GM12878 (cell line): ENCODE data around the gene CELSR2. TPM values are rescaled to one million over a fixed set of nuclear protein-coding genes. Genes with fewer than 3 reads are reported as not detected.

Experiments used
- EGR1 ChIP-seq, 2 experiments: IDR thresholded peaks; 1 replicate in 1 of 2; 2 replicates in 1 of 2; pipeline ENCODE4 v1.6.1; 2011 to 2012; ENCODE audit warnings: low read depth in 2 of 2, low read length in 2 of 2, borderline replicate concordance in 1 of 2, mild to moderate bottlenecking in 1 of 2, moderate library complexity in 1 of 2
- FOXK2 ChIP-seq: fragments of 450-650 bp; IDR thresholded peaks from 2 replicates; pipeline ENCODE4 v1.6.1; 2017; ENCODE audit warnings: mild to moderate bottlenecking, moderate library complexity
- HCFC1 ChIP-seq: fragments of 150-350 bp; IDR thresholded peaks from 2 replicates; pipeline ENCODE4 v1.6.1; 2014; ENCODE audit warnings: low read length
- MEF2A ChIP-seq: IDR thresholded peaks from 2 replicates; pipeline ENCODE4 v1.6.1; 2011; ENCODE audit warnings: low read depth, mild to moderate bottlenecking, low read length, moderate library complexity; ENCODE audit not compliant: insufficient read depth
- NFYB ChIP-seq: IDR thresholded peaks from 2 replicates; pipeline ENCODE4 v1.6.1; 2011; ENCODE audit warnings: low read depth, mild to moderate bottlenecking, low read length, improper control_type of control experiment, moderate library complexity; ENCODE audit not compliant: insufficient read depth
- polyA plus RNA-seq, 11 experiments: library from polyadenylated mRNA; depleted of rRNA in 4 of 11; unstranded in 6 of 11; stranded (reverse) in 5 of 11; fragments of >200 nt; fragmentation: Nextera tagmentation in 4 of 11; fragmentation: Illumina TruSeq in 1 of 11; extraction: Ambion mirVana in 4 of 11; extraction: Trizol in 1 of 11; gene quantifications; 1 replicate in 1 of 11; 2 replicates in 10 of 11; pipeline versions ENCODE4 v1.2.1 to v1.2.3, GENCODE V29; 2011 to 2016; ENCODE audit warnings: inconsistent platforms in 2 of 11, missing spikeins in 2 of 11, low read depth in 1 of 11
- total RNA-seq, 4 experiments: library from RNA; depleted of rRNA in 3 of 4; stranded (reverse); fragments of >200 nt in 3 of 4; fragmentation: Illumina TruSeq in 1 of 4; extraction: Trizol in 1 of 4; gene quantifications; 2 replicates each; pipeline versions ENCODE4 v1.2.1 to v1.2.3, GENCODE V29; 2013 to 2021
- TF ChIP-seq, protein P1 (sequence below): fragments of 450-650 bp; IDR thresholded peaks from 2 replicates; pipeline ENCODE4 v1.6.1; 2014; ENCODE audit warnings: mild to moderate bottlenecking
- TF ChIP-seq, protein P2 (sequence below): IDR thresholded peaks from 2 replicates; pipeline ENCODE4 v1.6.1; 2011; ENCODE audit warnings: low read depth, low read length, improper control_type of control experiment, borderline replicate concordance
- TF ChIP-seq, protein P3 (sequence below): fragments of 450-650 bp; conservative IDR thresholded peaks from 2 replicates; pipeline ENCODE4 v1.6.1; 2017; ENCODE audit warnings: mild to moderate bottlenecking, moderate library complexity

The CELSR2 gene
- total and polyA plus RNA-seq, 10 of the 15 experiments (the other 5 are each of a cell fraction or from before 2014, with no cell fraction given), result under 0.01 to 0.15 (median 0.04) TPM; not detected in 2

DNA sequence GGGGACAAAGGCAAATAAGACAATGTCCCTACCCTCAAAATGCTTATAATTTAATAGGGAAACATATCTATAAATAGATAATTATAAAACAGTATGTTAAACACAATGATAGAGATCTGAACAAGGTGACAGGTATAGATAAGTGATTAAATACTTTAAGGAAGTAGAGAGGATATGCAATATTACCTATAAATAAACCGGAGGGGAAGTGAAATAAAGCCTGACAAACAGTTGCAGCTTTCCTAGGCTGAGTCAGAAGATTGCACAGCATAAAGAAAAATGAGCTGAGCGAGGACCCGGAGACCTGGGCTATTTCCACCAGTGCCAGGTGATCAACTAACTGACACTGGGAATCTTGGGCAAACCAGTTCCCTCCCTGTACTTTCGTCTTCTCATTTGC, 45.1 kb downstream of the CELSR2 start (continued):
- TF ChIP-seq, protein P1, sequence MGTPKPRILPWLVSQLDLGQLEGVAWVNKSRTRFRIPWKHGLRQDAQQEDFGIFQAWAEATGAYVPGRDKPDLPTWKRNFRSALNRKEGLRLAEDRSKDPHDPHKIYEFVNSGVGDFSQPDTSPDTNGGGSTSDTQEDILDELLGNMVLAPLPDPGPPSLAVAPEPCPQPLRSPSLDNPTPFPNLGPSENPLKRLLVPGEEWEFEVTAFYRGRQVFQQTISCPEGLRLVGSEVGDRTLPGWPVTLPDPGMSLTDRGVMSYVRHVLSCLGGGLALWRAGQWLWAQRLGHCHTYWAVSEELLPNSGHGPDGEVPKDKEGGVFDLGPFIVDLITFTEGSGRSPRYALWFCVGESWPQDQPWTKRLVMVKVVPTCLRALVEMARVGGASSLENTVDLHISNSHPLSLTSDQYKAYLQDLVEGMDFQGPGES, result no peak
- no peak for TF ChIP-seq FOXK2
- no peak for TF ChIP-seq HCFC1
- no peak for TF ChIP-seq MEF2A
- no peak for TF ChIP-seq NFYB
- TF ChIP-seq EGR1 (IDR thresholded peaks at IDR 0.05; ENCODE audit: borderline replicate concordance in 1 of 2, low read depth in 2 of 2, low read length in 2 of 2), result no peak
- TF ChIP-seq, protein P2, sequence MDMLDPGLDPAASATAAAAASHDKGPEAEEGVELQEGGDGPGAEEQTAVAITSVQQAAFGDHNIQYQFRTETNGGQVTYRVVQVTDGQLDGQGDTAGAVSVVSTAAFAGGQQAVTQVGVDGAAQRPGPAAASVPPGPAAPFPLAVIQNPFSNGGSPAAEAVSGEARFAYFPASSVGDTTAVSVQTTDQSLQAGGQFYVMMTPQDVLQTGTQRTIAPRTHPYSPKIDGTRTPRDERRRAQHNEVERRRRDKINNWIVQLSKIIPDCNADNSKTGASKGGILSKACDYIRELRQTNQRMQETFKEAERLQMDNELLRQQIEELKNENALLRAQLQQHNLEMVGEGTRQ, result no peak
- TF ChIP-seq, protein P3, sequence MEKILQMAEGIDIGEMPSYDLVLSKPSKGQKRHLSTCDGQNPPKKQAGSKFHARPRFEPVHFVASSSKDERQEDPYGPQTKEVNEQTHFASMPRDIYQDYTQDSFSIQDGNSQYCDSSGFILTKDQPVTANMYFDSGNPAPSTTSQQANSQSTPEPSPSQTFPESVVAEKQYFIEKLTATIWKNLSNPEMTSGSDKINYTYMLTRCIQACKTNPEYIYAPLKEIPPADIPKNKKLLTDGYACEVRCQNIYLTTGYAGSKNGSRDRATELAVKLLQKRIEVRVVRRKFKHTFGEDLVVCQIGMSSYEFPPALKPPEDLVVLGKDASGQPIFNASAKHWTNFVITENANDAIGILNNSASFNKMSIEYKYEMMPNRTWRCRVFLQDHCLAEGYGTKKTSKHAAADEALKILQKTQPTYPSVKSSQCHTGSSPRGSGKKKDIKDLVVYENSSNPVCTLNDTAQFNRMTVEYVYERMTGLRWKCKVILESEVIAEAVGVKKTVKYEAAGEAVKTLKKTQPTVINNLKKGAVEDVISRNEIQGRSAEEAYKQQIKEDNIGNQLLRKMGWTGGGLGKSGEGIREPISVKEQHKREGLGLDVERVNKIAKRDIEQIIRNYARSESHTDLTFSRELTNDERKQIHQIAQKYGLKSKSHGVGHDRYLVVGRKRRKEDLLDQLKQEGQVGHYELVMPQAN, result no peak
